Spleen (tissue), 11 donors: ENCODE measurements around the gene ZNF362. TPM values are rescaled to one million over a fixed set of nuclear protein-coding genes. Genes with fewer than 3 reads are reported as not detected.

ENCODE experiments used
- DNase-seq: peaks from one replicate; pipeline ENCODE4 v3.0.0-alpha.2; 2020
- H3K27ac ChIP-seq, 8 donors: fragments of 200-600 bp; sonication (generic) in 7 of 8; 1 replicate in 4 of 8; 2 replicates in 4 of 8; pipeline versions ENCODE4 v1.5.0 to v1.8.0; 2016 to 2021; ENCODE audit warnings: inconsistent platforms in 4 of 8, mild to moderate bottlenecking in 4 of 8, moderate library complexity in 1 of 8
- H3K27me3 ChIP-seq, 7 donors: fragments of 200-600 bp; sonication (generic) in 6 of 7; replicated peaks in 1 of 7; 1 replicate in 4 of 7; 2 replicates in 3 of 7; pipeline versions ENCODE4 v1.5.0 to v1.8.0; 2016 to 2021; ENCODE audit warnings: inconsistent platforms in 3 of 7, mild to moderate bottlenecking in 1 of 7
- H3K36me3 ChIP-seq, 6 donors: fragments of 200-600 bp; sonication (generic) in 5 of 6; 1 replicate in 4 of 6; 2 replicates in 2 of 6; pipeline versions ENCODE4 v1.5.0 to v1.8.0; 2016 to 2021; ENCODE audit warnings: inconsistent platforms in 2 of 6
- H3K4me1 ChIP-seq, 6 donors: fragments of 200-600 bp; sonication (generic) in 5 of 6; 1 replicate in 3 of 6; 2 replicates in 3 of 6; pipeline versions ENCODE4 v1.5.0 to v1.8.0; 2016 to 2021; ENCODE audit warnings: inconsistent platforms in 3 of 6
- H3K4me3 ChIP-seq, 8 donors: fragments of 200-600 bp; sonication (generic) in 7 of 8; 1 replicate in 4 of 8; 2 replicates in 4 of 8; pipeline versions ENCODE4 v1.5.0 to v1.8.0; 2016 to 2021; ENCODE audit warnings: inconsistent platforms in 4 of 8, mild to moderate bottlenecking in 4 of 8, moderate library complexity in 2 of 8
- H3K9me3 ChIP-seq, 8 donors: fragments of 200-600 bp; sonication (generic) in 7 of 8; 1 replicate in 4 of 8; 2 replicates in 4 of 8; pipeline versions ENCODE4 v1.5.0 to v1.8.0; 2016 to 2021; ENCODE audit warnings: inconsistent platforms in 4 of 8
- CTCF ChIP-seq, 11 experiments: fragments of 200-600 bp in 7 of 11; fragments of 450-650 bp in 4 of 11; sonication (generic) in 4 of 11; IDR thresholded peaks in 8 of 11; conservative IDR thresholded peaks in 3 of 11; 1 replicate in 7 of 11; 2 replicates in 4 of 11; pipeline versions ENCODE4 v1.4.0 to v1.8.0; 2016 to 2021; ENCODE audit warnings: antibody characterized with exemption in 11 of 11, inconsistent platforms in 4 of 11, mild to moderate bottlenecking in 1 of 11
- POLR2A ChIP-seq, 3 donors: fragments of 450-650 bp; IDR thresholded peaks; one replicate each; pipeline ENCODE4 v1.5.1; 2017; ENCODE audit warnings: antibody characterized with exemption in 3 of 3, mild to moderate bottlenecking in 1 of 3
- POLR2AphosphoS5 ChIP-seq, 3 donors: sonication (generic); formaldehyde crosslinking; IDR thresholded peaks; one replicate each; pipeline ENCODE4 v1.5.1; 2017; ENCODE audit warnings: antibody characterized with exemption in 3 of 3
- WGBS, 5 donors: extraction: QIAGEN DNeasy Blood & Tissue Kit in 3 of 5; methylation state at CpG; one replicate each; pipeline versions ENCODE4 v1.1.5 to v1.1.7; 2013 to 2018; 5-methylcytosine and 5-hydroxymethylcytosine counted together
- intact Hi-C: fragments of 100-400 bp; cut with DNase I; formaldehyde crosslinking; loops from one replicate; pipeline ENCODE4 v1.15.0; 2023; ENCODE audit warnings: low total_unique reads
- polyA plus RNA-seq, 3 donors: library from polyadenylated mRNA; stranded (reverse); fragments of 200-250 nt; gene quantifications; one replicate each; pipeline ENCODE4 v1.2.1, GENCODE V29; 2013
- total RNA-seq, 7 donors: library from RNA; depleted of rRNA in 3 of 7; stranded (reverse); fragments of >200 nt in 3 of 7; fragmentation: NEBNext Ultra II Directional in 4 of 7; extraction: Animal tissue kit (Norgen Biotek cat#: 25700) in 4 of 7; gene quantifications; one replicate each; pipeline versions ENCODE4 v1.1.0 to v1.2.1, GENCODE V29; 2016 to 2021
- donor health status: healthy with polysubstance abuse.
- donor health status: DM: no; HTN: no; CAD: no; lungs with moderate emphysema.
- donor health status: DM: no; HTN: no; CAD: no.
- donor health status: Bipolar disorder and iron deficiency.
- donor health status: healthy.
- donor health status: DM: no; HTN: no; CAD: no.
- donor health status: DM: yes; HTN: yes; CAD: no.

The ZNF362 gene
- total and polyA plus RNA-seq, 10 donors: 8.7 to 47.0 (median 24.8) TPM

GRCh38 chr1:33327587-33328325 lies 71.5 kb downstream of the ZNF362 start:
- DNase-seq: peak; percentile 79
- WGBS, 5 donors: 61 to 75% (median 64%) methylated on average over 9 of the region's 9 CpGs
- intact Hi-C loops: no loop called here
- Histone ChIP-seq H3K36me3 (peaks cover 18 to 100% (median 98%) of the 10 kb centered on the region in 6 donors), H3K4me3 (peak overlapping the region in 1 of 8 donors; percentile 11), H3K27me3 (no peaks in the 10 kb centered on the region), H3K4me1 (peaks cover 0 to 87% (median 50%) of the 10 kb centered on the region in 6 donors), H3K9me3 (no peaks in the 10 kb centered on the region), H3K27ac (peak overlapping the region in 7 of 8 donors; percentile 70 to 99 (median 85))
- TF ChIP-seq POLR2A (IDR thresholded peaks at IDR 0.05): no peak
- peak in 1 of 11 experiments; percentile 13 for TF ChIP-seq CTCF (IDR thresholded peaks at IDR 0.05 in 8 of 11, conservative IDR thresholded peaks at IDR 0.05 in 3 of 11)
- TF ChIP-seq POLR2AphosphoS5 (IDR thresholded peaks at IDR 0.05): peak in 1 of 3 donors; percentile 56

DNA sequence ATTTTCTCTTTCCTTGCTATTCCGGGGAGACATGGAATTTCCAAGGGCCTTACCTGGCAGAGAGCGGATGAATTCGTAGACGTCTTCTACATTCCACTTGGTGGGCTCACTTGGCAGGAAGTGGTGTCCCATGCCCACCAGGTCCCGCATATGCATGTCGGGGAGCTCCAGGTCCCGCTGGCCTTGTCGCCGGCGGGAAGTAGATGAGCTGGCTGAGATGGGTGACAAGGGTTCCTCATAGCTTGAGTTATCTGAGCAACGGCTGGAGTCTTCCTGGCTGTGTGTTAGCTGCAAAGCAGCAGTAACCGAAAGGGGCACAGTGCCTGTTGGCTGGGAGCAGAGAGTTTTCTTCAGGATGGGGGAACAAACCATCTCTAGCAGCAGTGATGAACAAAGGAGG lies 72.5 kb downstream of the ZNF362 start:
- peak overlapping the region in 7 of 8 donors; percentile 36 to 99 (median 85) for H3K27ac ChIP-seq
- 90 to 97% (median 94%) methylated on average over 12 of the region's 12 CpGs for WGBS, 5 donors

GRCh38 chr1:33329600-33330305 lies 73.5 kb downstream of the ZNF362 start:
- no peaks in the 10 kb centered on the region for H3K27me3 ChIP-seq
- WGBS, 5 donors: 87 to 95% (median 92%) methylated on average over 13 to 19 of the region's 19 CpGs
- no peaks in the 10 kb centered on the region for H3K9me3 ChIP-seq
- H3K27ac ChIP-seq: peak overlapping the region in 5 of 8 donors; percentile 73 to 99 (median 98)
- peaks cover 18 to 100% (median 89%) of the 10 kb centered on the region in 6 donors for H3K36me3 ChIP-seq
- H3K4me1 ChIP-seq: peaks cover 13 to 100% (median 69%) of the 10 kb centered on the region in 6 donors
- TF ChIP-seq POLR2AphosphoS5 (IDR thresholded peaks at IDR 0.05): peak; percentile 30 to 65 (median 33)
- TF ChIP-seq POLR2A (IDR thresholded peaks at IDR 0.05): no peak
- H3K4me3 ChIP-seq: no peak overlapping the region
- intact Hi-C loops: no loop called here
- peak; percentile 57 for DNase-seq

More for the DNA sequence above, 72.5 kb downstream of the ZNF362 start:
- H3K36me3 ChIP-seq: peaks cover 18 to 100% (median 96%) of the 10 kb centered on the region in 6 donors
- no peak for TF ChIP-seq POLR2A (IDR thresholded peaks at IDR 0.05)
- TF ChIP-seq CTCF (IDR thresholded peaks at IDR 0.05 in 8 of 11, conservative IDR thresholded peaks at IDR 0.05 in 3 of 11): no peak
- peak; percentile 19 to 57 (median 26) for TF ChIP-seq POLR2AphosphoS5 (IDR thresholded peaks at IDR 0.05)
- DNase-seq: peak; percentile 63
- no peak overlapping the region for H3K4me3 ChIP-seq
- H3K27me3 ChIP-seq: no peaks in the 10 kb centered on the region
- H3K9me3 ChIP-seq: no peaks in the 10 kb centered on the region
- peaks cover 4 to 98% (median 60%) of the 10 kb centered on the region in 6 donors for H3K4me1 ChIP-seq
- intact Hi-C loops: no loop called here

- Histone ChIP-seq H3K4me3 (no peak overlapping the region), H3K4me1 (peaks cover 20 to 100% (median 74%) of the 10 kb centered on the region in 6 donors), H3K27ac (peak overlapping the region in 3 of 8 donors; percentile 98 to 99 (median 98)), H3K27me3 (no peaks in the 10 kb centered on the region), H3K9me3 (no peaks in the 10 kb centered on the region), H3K36me3 (peaks cover 16 to 100% (median 83%) of the 10 kb centered on the region in 6 donors)
- intact Hi-C loops: no loop called here
- WGBS, 5 donors: 87 to 96% (median 96%) methylated on average over 3 of the region's 3 CpGs
- TF ChIP-seq CTCF (IDR thresholded peaks at IDR 0.05 in 8 of 11, conservative IDR thresholded peaks at IDR 0.05 in 3 of 11) (no peak), POLR2AphosphoS5 (IDR thresholded peaks at IDR 0.05) (no peak), POLR2A (IDR thresholded peaks at IDR 0.05) (no peak)
- peak; percentile 14 for DNase-seq
Measured at GRCh38 chr1:33330361-33330890, 74.1 kb downstream of the ZNF362 start.
